NCI-H345 (cell line): Measurements from ENCODE around the gene POP4.

Experiments
- DNase-seq: peaks from one replicate; lab custom pipeline; 2025; lab: John Stamatoyannopoulos, UW

The POP4 gene

DNA sequence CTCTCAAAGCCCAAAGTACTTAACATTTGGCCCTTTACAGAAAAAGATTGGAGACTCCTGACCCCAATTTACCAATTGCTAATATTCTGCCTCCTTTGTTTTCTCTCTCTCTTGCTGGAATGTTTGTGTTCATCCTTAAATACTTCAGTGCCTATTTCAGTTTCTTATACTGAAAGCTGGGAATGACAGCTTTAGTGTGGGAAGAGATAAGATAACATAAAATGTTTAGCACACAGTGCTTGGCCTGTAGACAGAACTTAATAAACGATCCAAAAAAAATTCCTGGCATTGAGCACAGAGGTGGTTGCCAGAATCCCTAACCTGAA, 56.2 kb downstream of the POP4 start:
- DNase-seq, result no peak

DNA sequence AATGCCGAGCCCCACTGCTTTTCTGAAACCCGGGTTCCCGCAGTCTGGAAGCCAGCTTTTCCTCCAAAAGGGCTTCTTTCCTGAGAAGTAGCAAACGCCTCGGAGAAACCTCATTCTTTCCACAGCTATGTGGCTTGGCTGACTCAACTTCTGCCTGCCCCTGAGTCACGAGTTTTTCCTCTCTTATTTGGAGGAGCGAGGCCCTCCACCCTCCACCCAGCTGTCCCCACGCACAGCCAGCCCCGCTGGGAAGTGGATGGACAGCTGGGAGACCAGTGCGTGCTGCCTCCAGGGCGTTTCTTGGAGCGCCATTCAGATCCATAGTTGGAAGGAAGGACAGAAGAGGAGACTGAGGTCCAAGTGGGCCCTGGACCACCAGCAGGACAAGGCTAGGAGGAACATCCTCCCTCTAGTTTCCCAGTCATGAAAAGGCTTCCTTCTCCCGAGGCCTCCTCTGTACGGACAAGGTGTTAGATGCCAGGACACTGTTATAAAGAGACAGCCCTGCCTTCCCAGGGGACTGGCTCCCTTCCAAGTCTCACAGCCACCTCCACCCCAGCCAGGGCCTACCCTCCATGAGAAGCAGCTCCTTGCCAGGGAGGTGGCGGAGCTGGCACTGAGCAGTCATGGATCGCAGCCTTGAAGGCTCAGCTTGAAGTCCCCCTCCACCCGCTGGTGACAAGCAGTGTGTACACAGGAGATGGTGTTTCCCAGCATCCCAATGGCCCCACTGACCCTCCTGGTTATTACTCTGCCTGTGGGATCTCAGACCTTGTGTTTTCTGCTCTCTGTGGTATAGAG, 56.7 kb downstream of the POP4 start:
- peak; percentile 34 for DNase-seq

DNA sequence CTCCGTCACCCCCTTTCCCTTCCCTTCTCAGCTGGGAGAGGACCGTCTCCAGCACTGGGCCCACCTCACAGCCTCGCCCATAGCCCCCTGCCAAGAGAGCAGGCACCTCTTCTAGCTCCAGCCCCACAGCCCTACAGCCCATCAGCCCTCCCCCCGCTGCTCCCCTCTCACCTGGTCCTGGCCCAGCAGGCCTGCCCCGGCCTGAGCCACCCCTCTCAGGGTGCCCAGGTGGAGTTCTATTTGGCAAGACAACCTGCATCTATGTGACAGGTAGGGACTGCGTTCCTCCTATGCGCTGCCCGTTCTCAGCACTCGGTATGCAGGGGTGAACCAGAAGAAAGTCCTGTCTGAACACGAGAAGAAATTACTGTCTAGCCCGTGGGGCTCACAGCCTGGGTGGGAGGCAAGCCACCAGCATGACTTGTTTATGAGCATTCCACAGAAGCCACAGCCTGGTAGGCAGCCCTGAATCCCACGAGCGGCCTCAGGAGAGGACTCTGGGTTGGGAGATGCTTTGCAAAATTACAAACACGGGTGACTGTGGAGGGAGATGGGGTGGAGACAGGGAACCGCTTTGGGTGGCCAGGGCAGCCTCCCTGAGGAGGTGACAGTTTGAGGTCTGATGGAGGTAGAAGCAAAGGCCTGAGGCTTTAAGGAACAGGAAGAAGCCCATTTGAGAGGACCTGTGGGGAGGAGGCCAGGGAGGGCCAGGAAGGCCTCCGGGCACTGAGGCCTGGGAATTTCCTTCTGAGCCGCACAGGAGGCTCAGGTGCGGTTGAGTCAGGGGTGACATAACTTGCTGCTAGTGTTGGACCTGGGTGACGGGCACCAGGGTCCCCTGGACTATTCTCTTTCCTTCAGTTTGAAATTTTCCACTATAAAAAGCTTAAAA, 58.0 kb downstream of the POP4 start:
- no peak for DNase-seq

DNA sequence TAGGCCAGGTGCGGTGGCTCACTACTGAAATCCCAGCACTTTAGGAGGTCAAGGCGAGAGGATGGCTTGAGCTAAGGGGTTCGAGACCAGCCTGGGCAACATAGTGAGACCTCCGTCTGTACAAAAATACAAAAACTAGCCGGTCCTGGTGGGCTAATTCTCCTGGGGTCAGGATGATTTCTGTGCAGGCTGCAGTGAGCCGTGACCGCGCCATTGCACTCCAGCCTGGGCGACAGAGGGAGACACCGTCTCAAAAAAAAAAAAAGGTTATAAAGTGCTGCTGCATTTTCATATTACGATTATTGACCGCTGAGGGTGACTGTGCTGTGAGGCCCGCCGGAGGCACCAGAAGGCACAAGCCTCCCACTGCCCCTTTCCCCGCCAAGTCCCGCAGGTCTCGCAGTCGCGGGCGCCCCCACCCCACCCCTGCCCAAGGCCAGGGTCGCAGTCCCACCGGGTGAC, 58.7 kb downstream of the POP4 start:
- no peak for DNase-seq

DNA sequence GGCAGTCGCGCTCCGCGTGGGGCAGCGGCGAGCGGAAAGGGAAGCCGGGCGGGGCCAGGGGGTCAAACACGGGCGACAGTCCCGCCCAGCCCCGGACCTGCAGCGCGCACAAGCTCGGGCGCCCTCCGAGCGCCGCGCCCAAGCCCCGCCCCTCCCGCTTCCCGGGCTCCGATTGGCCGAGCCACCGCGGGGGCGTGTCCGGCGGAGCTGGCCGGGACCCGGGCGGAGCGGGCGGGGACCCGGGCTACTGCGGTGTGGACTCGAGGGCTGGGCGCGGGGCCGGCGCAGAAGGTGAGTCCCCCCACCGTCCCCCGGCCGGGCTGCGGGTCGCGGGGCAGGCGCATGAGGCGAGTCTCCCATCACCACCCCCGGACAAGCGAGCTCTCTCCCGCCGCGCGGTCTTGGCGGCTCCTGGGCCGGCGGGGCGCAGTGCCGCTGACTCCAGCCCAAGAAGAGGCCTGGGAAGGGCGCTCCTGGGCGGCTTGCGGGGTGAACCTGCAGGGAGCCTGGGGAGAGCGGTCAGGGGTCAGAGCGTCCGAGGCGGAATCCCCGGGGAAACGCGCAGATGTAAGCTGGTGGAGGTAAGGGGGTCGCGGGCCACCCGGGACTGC, 59.2 kb downstream of the POP4 start, which contains the start of gene PLEKHF1:
PLEKHF1 (plus strand) TSS at position 247 of the 611 bp plus-strand sequence. CDS start 8,379 bp downstream, outside the sequence.
- DNase-seq, result peak; percentile 95

DNA sequence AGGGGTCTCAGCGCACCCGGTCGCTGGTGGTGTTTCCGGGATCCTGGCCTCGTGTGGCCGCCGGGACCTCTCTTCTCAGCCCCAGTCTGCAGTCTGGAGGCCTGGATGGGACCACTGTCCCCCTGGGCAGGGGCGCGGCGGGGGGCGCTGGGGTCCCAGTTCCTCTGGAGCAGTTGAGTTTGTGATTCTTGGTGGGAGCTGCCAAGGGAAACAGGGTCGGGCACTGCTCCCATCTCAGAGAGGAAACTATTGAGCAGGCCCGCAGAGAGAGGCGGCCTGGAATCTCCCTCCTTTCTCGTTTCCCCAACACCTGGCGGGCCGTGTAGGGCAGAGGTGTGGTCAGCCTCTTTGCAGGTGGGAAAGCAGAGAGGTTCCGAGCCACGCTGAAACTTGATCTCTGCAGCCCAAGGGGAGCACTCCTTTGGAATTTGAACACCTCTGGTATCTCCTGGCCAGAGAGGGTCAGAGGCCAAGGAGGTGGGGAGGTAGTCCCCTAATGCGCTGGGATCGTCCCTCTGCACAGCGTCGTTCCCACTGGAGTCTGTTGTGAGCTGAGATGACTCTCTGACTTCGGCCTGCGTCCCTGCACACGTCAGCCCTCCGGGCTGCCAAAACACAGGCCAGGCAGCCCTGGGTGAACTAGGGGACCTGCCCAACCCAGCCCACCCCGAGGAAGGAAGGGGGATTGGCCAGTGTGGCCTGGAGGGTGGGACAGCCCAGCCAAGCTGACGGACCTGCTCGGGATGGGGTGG, 59.9 kb downstream of the POP4 start:
- no peak for DNase-seq
